DOHH2 (cell line): ENCODE measurements around the gene MXRA7.

Source experiments
- H3F3A ChIP-seq: fragments of 200-600 bp; sonication (generic), shearing (Covaris generic); 2 replicates; pipeline ENCODE4 v1.6.0; 2016; ENCODE audit warnings: antibody characterized with exemption, mild to moderate bottlenecking; ENCODE audit not compliant: control insufficient read depth, insufficient read depth
- H3K27ac ChIP-seq: fragments of 200-600 bp; sonication (generic); 2 replicates; pipeline ENCODE4 v1.5.1; 2014; ENCODE audit warnings: low read depth, mild to moderate bottlenecking, low read length, moderate library complexity
- H3K27me3 ChIP-seq: fragments of 200-600 bp; sonication (generic); 2 replicates; pipeline ENCODE4 v1.6.1; 2014; ENCODE audit warnings: mild to moderate bottlenecking, low read length, mixed read lengths; ENCODE audit not compliant: control insufficient read depth
- H3K36me3 ChIP-seq: fragments of 200-600 bp; sonication (generic); 2 replicates; pipeline ENCODE4 v1.6.1; 2014; ENCODE audit warnings: mild to moderate bottlenecking, low read length, moderate library complexity, mixed read lengths; ENCODE audit not compliant: control insufficient read depth
- H3K4me1 ChIP-seq: fragments of 200-600 bp; sonication (generic); 2 replicates; pipeline ENCODE4 v1.6.1; 2014; ENCODE audit warnings: mild to moderate bottlenecking, low read length, mixed read lengths; ENCODE audit not compliant: control insufficient read depth
- H3K4me2 ChIP-seq: fragments of 200-600 bp; sonication (generic); 2 replicates; pipeline ENCODE4 v1.6.0; 2014; ENCODE audit warnings: mild to moderate bottlenecking, low read length, moderate library complexity
- H3K4me3 ChIP-seq: fragments of 200-600 bp; sonication (generic); 2 replicates; pipeline ENCODE4 v1.5.1; 2014; ENCODE audit warnings: mild to moderate bottlenecking, low read length, mixed read lengths
- H3K79me2 ChIP-seq: fragments of 200-600 bp; sonication (generic); 2 replicates; pipeline ENCODE4 v1.6.1; 2014; ENCODE audit warnings: mild to moderate bottlenecking, low read length, mixed read lengths; ENCODE audit not compliant: control insufficient read depth
- H3K9me2 ChIP-seq: fragments of 200-600 bp; sonication (generic); replicated peaks from 2 replicates; pipeline ENCODE4 v1.6.1; 2014; ENCODE audit warnings: mild to moderate bottlenecking, low read length, mixed read lengths; ENCODE audit not compliant: control insufficient read depth
- H3K9me3 ChIP-seq: fragments of 200-600 bp; sonication (generic); 2 replicates; pipeline ENCODE4 v1.6.1; 2014; ENCODE audit warnings: antibody characterized with exemption, low read length, mixed read lengths; ENCODE audit not compliant: control insufficient read depth, insufficient read depth
- H4K20me1 ChIP-seq: fragments of 200-600 bp; sonication (generic); 2 replicates; pipeline ENCODE4 v1.6.0; 2014; ENCODE audit warnings: low read depth, mild to moderate bottlenecking, antibody characterized with exemption, low read length, moderate library complexity; ENCODE audit not compliant: control insufficient read depth, insufficient read depth
- EZH2phosphoT487 ChIP-seq: fragments of 200-600 bp; sonication (generic); IDR thresholded peaks from 2 replicates; pipeline ENCODE4 v1.6.1; 2017; ENCODE audit warnings: borderline replicate concordance, mild to moderate bottlenecking, antibody characterized with exemption, low read length, moderate library complexity, mixed read lengths
- TF ChIP-seq, protein P1 (sequence below): fragments of 200-600 bp; sonication (generic); IDR thresholded peaks from one replicate; pipeline ENCODE4 v1.5.1; 2014; ENCODE audit warnings: antibody characterized with exemption, mild to moderate bottlenecking, low read depth, low read length; ENCODE audit not compliant: poor library complexity, severe bottlenecking

Gene MXRA7

DNA sequence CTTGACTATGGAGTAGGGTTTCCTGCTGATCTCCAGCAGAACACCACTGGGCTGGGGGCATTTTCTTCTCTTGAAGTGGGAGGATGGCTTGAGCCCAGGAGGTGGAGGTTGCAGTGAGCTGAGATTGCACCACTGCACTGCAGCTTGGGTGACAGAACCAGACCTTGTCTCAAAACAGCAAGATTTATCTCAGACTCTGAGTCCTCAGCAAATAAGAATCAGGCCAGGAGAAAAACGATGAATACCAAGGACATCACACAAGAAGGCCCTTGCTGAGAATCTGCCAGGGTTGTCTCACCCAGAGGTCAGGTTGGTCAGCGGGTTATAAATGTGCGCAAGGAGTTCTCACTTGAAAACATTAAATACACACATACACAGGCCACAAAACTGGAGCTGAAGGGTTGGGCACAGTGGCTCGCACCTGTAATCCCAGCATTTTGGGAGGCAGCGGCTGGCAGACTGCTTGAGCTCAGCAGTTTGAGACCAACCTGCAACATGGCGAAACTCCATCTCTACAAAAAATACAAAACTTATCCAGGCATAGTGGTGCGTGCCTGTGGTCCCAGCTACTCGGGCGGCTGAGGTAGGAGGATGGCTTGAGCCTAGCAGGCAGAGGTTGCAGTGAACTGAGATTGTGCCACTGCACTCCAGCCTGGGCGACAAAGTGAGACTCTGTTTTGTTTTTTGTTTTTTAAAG is 7.7 kb downstream of the MXRA7 start:
- no peaks in the 10 kb centered on the region for H4K20me1 ChIP-seq
- TF ChIP-seq, protein P1, sequence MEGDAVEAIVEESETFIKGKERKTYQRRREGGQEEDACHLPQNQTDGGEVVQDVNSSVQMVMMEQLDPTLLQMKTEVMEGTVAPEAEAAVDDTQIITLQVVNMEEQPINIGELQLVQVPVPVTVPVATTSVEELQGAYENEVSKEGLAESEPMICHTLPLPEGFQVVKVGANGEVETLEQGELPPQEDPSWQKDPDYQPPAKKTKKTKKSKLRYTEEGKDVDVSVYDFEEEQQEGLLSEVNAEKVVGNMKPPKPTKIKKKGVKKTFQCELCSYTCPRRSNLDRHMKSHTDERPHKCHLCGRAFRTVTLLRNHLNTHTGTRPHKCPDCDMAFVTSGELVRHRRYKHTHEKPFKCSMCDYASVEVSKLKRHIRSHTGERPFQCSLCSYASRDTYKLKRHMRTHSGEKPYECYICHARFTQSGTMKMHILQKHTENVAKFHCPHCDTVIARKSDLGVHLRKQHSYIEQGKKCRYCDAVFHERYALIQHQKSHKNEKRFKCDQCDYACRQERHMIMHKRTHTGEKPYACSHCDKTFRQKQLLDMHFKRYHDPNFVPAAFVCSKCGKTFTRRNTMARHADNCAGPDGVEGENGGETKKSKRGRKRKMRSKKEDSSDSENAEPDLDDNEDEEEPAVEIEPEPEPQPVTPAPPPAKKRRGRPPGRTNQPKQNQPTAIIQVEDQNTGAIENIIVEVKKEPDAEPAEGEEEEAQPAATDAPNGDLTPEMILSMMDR, result no peak
- no peak for TF ChIP-seq EZH2phosphoT487
- no peaks in the 10 kb centered on the region for H3K4me1 ChIP-seq
- H3K9me2 ChIP-seq, result no peaks in the 10 kb centered on the region
- H3K4me3 ChIP-seq, result no peak overlapping the region
- no peaks in the 10 kb centered on the region for H3K9me3 ChIP-seq
- no peak overlapping the region for H3K27ac ChIP-seq
- no peaks in the 10 kb centered on the region for H3F3A ChIP-seq
- H3K79me2 ChIP-seq, result no peaks in the 10 kb centered on the region
- no peaks in the 10 kb centered on the region for H3K36me3 ChIP-seq
- no peak overlapping the region for H3K4me2 ChIP-seq
- peaks cover 8% of the 10 kb centered on the region for H3K27me3 ChIP-seq

DNA sequence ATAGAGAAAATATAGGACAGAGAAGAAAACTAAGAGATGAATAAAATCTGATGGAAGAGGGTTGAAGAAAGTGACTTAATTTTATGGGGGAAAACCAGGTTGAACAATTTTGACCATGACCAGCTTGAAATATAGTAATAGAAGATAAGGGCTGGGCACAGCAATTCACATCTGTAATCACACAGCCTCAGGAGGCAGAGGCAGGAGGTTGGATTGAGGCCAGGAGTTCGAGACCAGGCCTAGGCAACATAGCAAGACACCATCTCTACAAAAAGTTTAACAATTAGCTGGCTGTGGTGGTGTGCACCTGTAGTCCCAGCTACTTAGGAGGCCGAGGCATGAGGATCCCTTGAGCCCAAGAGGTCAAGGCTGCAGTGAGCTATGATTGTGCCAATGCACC is 8.7 kb downstream of the MXRA7 start:
- TF ChIP-seq, protein P1, result no peak
- no peak for TF ChIP-seq EZH2phosphoT487
- H4K20me1 ChIP-seq, result no peaks in the 10 kb centered on the region
- H3K79me2 ChIP-seq, result no peaks in the 10 kb centered on the region
- no peaks in the 10 kb centered on the region for H3K4me1 ChIP-seq
- H3K4me3 ChIP-seq, result no peak overlapping the region
- no peak overlapping the region for H3K4me2 ChIP-seq
- no peaks in the 10 kb centered on the region for H3K9me3 ChIP-seq
- H3K27ac ChIP-seq, result no peak overlapping the region
- H3K36me3 ChIP-seq, result no peaks in the 10 kb centered on the region
- no peaks in the 10 kb centered on the region for H3F3A ChIP-seq
- peaks cover 18% of the 10 kb centered on the region for H3K27me3 ChIP-seq
- no peaks in the 10 kb centered on the region for H3K9me2 ChIP-seq

DNA sequence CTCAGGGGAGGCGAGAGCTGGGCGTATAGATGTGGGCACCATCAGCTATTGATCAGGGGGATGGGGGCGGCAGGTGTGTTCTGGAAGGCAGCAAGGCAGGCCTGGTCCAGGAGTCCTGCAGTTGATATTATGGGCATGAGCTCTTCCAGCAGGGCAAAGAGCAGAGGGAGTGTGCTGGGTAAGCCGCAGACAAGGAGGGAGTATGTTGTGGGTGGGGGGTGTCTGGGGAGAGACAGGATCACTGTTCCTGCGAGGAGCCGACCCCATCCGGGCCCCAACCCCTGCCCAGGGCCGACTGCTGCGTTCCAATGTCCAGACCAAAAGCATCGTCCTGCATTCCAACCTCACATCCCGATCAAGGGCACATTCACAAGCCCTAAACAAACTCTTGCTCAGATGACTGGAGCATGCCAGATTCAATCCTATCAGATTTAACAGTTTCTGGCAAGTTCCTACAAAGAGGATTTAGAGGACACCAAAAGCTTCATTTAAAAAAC is 9.2 kb downstream of the MXRA7 start:
- Histone ChIP-seq H3K27me3 (peaks cover 24% of the 10 kb centered on the region), H3K9me3 (no peaks in the 10 kb centered on the region), H3K4me2 (no peak overlapping the region), H3K4me1 (no peaks in the 10 kb centered on the region), H4K20me1 (no peaks in the 10 kb centered on the region), H3F3A (no peaks in the 10 kb centered on the region), H3K79me2 (no peaks in the 10 kb centered on the region), H3K9me2 (no peaks in the 10 kb centered on the region), H3K27ac (no peak overlapping the region), H3K36me3 (no peaks in the 10 kb centered on the region), H3K4me3 (no peak overlapping the region)
- no peak for TF ChIP-seq EZH2phosphoT487
- TF ChIP-seq, protein P1, result no peak
